Motor neuron (in vitro differentiated cells): ENCODE results near the gene ZC3HAV1. TPM values are rescaled to one million over a fixed set of nuclear protein-coding genes. Genes with fewer than 3 reads are reported as not detected.
"Not testable (repeated sequence)": the region's sequence is repeated elsewhere in the genome, so short reads cannot be mapped to it uniquely, and the experiment has no call there.

Experiments
- ATAC-seq, 8 experiments: fragments of 200-7000 bp; cut with Tn5 transposase; replicated peaks in 6 of 8; 2 replicates each; pipeline ENCODE4 v1.8.0; 2021; ENCODE audit warnings: mild to moderate bottlenecking in 8 of 8, moderate library complexity in 8 of 8
- H3K27ac ChIP-seq, 2 donors: fragments of 250-450 bp; sonication (Bioruptor Pico); 2 replicates each; pipeline ENCODE4 v1.9.0; 2021; ENCODE audit warnings: antibody characterized with exemption in 2 of 2, mild to moderate bottlenecking in 2 of 2, moderate library complexity in 1 of 2
- H3K4me1 ChIP-seq, 2 donors: fragments of 250-450 bp; sonication (Bioruptor Pico); replicated peaks in 1 of 2; 2 replicates each; pipeline ENCODE4 v1.6.1; 2021; ENCODE audit warnings: antibody characterized with exemption in 2 of 2, mild to moderate bottlenecking in 2 of 2, moderate library complexity in 1 of 2
- H3K4me3 ChIP-seq, 5 donors: fragments of 250-450 bp; sonication (Bioruptor Pico); 2 replicates each; pipeline ENCODE4 v1.9.0; 2021; ENCODE audit warnings: antibody characterized with exemption in 5 of 5, mild to moderate bottlenecking in 5 of 5, moderate library complexity in 4 of 5
- WGBS, 10 experiments: fragments of 450-650 bp; shearing (Covaris generic); methylation state at CpG; one replicate each; pipeline ENCODE4 v1.0.0; 2022; 5-methylcytosine and 5-hydroxymethylcytosine counted together
- in situ Hi-C, 9 experiments: fragments of 400-800 bp; cut with MboI; loops; one replicate each; pipeline ENCODE4 v1.15.0; 2021; ENCODE audit warnings: low sequenced_read_pairs in 9 of 9, low pct_unique_long_range_greater_than_20kb in 2 of 9; ENCODE audit not compliant: unreplicated experiment in 9 of 9
- total RNA-seq, 8 experiments: library from RNA; unstranded; fragments of 300-600 nt; gene quantifications; 2 replicates each; pipeline versions ENCODE4 v1.2.3 to v1.2.4, GENCODE V29; 2022

The ZC3HAV1 gene
- total RNA-seq = 10 to 100 TPM in 5 of 8 experiments, 1 to 10 TPM in 3; 4.8 to 62.3 (median 18.1) TPM

- peak; percentile 81 to 87 (median 82) for ATAC-seq
- Histone ChIP-seq H3K4me1 (peaks cover 0 to 12% of the 10 kb centered on the region in 2 donors), H3K27ac (peak within 1 kb of the TSS in 1 of 2 donors; percentile 72), H3K4me3 (peak within 1 kb of the TSS; percentile 52 to 86 (median 76))
- WGBS, 10 experiments = 0 to 10% (median 3%) methylated on average over 1 to 16 of the region's 68 CpGs; no CpG with 5 or more reads in 1 of the 10 experiments
- in situ Hi-C loops = no loop called here
Measured at GRCh38 chr7:139109188-139109982, at the start of gene ZC3HAV1. TSS of gene ZC3HAV1 (minus strand) at chr7:139109720. CDS start at chr7:139109331, 389 bp downstream.

GRCh38 chr7:139153832-139154231 lies 44.3 kb upstream of the ZC3HAV1 start:
- in situ Hi-C loops = no loop called here
- Histone ChIP-seq H3K4me1 (no peaks in the 10 kb centered on the region), H3K27ac (no peak overlapping the region), H3K4me3 (no peak overlapping the region)
- ATAC-seq = peak in 2 of 8 experiments; percentile 97 to 99
- 0 to 83% (median 41%) methylated on average over 1 to 2 of the region's 2 CpGs; no CpG with 5 or more reads in 1 of the 10 experiments for WGBS, 10 experiments

GRCh38 chr7:139152149-139152548 lies 42.6 kb upstream of the ZC3HAV1 start:
- WGBS, 10 experiments = 67 to 100% (median 100%) methylated on average over 1 of the region's 1 CpG; no CpG with 5 or more reads in 1 of the 10 experiments

GRCh38 chr7:139139150-139139549 lies 29.6 kb upstream of the ZC3HAV1 start:
- WGBS, 10 experiments = 71 to 100% (median 88%) methylated on average over 1 to 4 of the region's 4 CpGs
- in situ Hi-C loops = no loop called here
- no peak for ATAC-seq
- Histone ChIP-seq H3K4me3 (no peak overlapping the region), H3K27ac (no peak overlapping the region), H3K4me1 (peaks cover 5 to 6% of the 10 kb centered on the region in 2 donors)

More at GRCh38 chr7:139152149-139152548, 42.6 kb upstream of the ZC3HAV1 start:
- in situ Hi-C loops = no loop called here
- Histone ChIP-seq H3K27ac (no peak overlapping the region), H3K4me1 (no peaks in the 10 kb centered on the region), H3K4me3 (no peak overlapping the region)
- ATAC-seq = no peak

GRCh38 chr7:139133335-139134139 lies 24.0 kb upstream of the ZC3HAV1 start:
- Histone ChIP-seq H3K4me1 (peaks cover 15 to 16% of the 10 kb centered on the region in 2 donors), H3K4me3 (peak overlapping the region; percentile 50 to 92 (median 64)), H3K27ac (peak overlapping the region in 1 of 2 donors; percentile 36)
- 0 to 30% (median 2%) methylated on average over 1 to 27 of the region's 36 CpGs for WGBS, 10 experiments
- in situ Hi-C loops = no loop called here
- ATAC-seq = peak; percentile 98 to 99 (median 99)

GRCh38 chr7:139132887-139133286 lies 23.4 kb upstream of the ZC3HAV1 start:
- 0 to 65% (median 20%) methylated on average over 1 to 6 of the region's 6 CpGs; no CpG with 5 or more reads in 1 of the 10 experiments for WGBS, 10 experiments
- no peak overlapping the region for H3K27ac ChIP-seq
- H3K4me3 ChIP-seq = peak overlapping the region; percentile 50 to 92 (median 64)
- in situ Hi-C loops = no loop called here
- peaks cover 15 to 16% of the 10 kb centered on the region in 2 donors for H3K4me1 ChIP-seq
- peak in 6 of 8 experiments; percentile 2 to 14 (median 10) for ATAC-seq

- Histone ChIP-seq H3K4me3 (no peak overlapping the region), H3K27ac (no peak overlapping the region), H3K4me1 (peaks cover 15 to 16% of the 10 kb centered on the region in 2 donors)
- ATAC-seq = no peak
- in situ Hi-C loops = no loop called here
- 71 to 100% (median 100%) methylated on average over 1 to 2 of the region's 2 CpGs; no CpG with 5 or more reads in 3 of the 10 experiments for WGBS, 10 experiments
Measured at GRCh38 chr7:139131601-139132041, 22.1 kb upstream of the ZC3HAV1 start.

- in situ Hi-C loops, ATAC-seq, H3K27ac ChIP-seq, H3K4me3 ChIP-seq: not testable (repeated sequence)
- no CpG with 5 or more reads among the region's 2 CpGs for WGBS, 10 experiments
- peaks cover 15 to 16% of the 10 kb centered on the region in 2 donors for H3K4me1 ChIP-seq
Measured at GRCh38 chr7:139129814-139130213, 20.3 kb upstream of the ZC3HAV1 start.

GRCh38 chr7:139127648-139128047 lies 18.1 kb upstream of the ZC3HAV1 start:
- no peak overlapping the region for H3K4me3 ChIP-seq
- ATAC-seq = no peak
- peaks cover 6 to 7% of the 10 kb centered on the region in 2 donors for H3K4me1 ChIP-seq
- WGBS, 10 experiments = 41 to 100% (median 71%) methylated on average over 1 to 4 of the region's 4 CpGs; no CpG with 5 or more reads in 2 of the 10 experiments
- H3K27ac ChIP-seq = no peak overlapping the region
- in situ Hi-C loops = no loop called here

- H3K4me3 ChIP-seq = no peak overlapping the region
- WGBS, 10 experiments = 0 to 78% (median 45%) methylated on average over 1 to 5 of the region's 7 CpGs
- in situ Hi-C loops = no loop called here
- no peak for ATAC-seq
- no peaks in the 10 kb centered on the region for H3K4me1 ChIP-seq
- H3K27ac ChIP-seq = no peak overlapping the region
Measured at GRCh38 chr7:139125657-139126056, 16.1 kb upstream of the ZC3HAV1 start.

- in situ Hi-C loops, H3K4me1 ChIP-seq, H3K27ac ChIP-seq, H3K4me3 ChIP-seq, ATAC-seq: not testable (repeated sequence)
- WGBS, 10 experiments = 0 to 100% (median 73%) methylated on average over 1 to 3 of the region's 3 CpGs; no CpG with 5 or more reads in 4 of the 10 experiments
Measured at GRCh38 chr7:139124995-139125394, 15.5 kb upstream of the ZC3HAV1 start.

GRCh38 chr7:139124084-139124914 lies 14.8 kb upstream of the ZC3HAV1 start:
- in situ Hi-C loops = no loop called here
- H3K4me3 ChIP-seq = no peak overlapping the region
- WGBS, 10 experiments = 66 to 100% (median 80%) methylated on average over 1 to 4 of the region's 4 CpGs; no CpG with 5 or more reads in 2 of the 10 experiments
- peak in 1 of 8 experiments; percentile 71 for ATAC-seq
- no peaks in the 10 kb centered on the region for H3K4me1 ChIP-seq
- H3K27ac ChIP-seq = no peak overlapping the region
